ENCODE measurements around the gene HIC1.

The HIC1 gene

DNA sequence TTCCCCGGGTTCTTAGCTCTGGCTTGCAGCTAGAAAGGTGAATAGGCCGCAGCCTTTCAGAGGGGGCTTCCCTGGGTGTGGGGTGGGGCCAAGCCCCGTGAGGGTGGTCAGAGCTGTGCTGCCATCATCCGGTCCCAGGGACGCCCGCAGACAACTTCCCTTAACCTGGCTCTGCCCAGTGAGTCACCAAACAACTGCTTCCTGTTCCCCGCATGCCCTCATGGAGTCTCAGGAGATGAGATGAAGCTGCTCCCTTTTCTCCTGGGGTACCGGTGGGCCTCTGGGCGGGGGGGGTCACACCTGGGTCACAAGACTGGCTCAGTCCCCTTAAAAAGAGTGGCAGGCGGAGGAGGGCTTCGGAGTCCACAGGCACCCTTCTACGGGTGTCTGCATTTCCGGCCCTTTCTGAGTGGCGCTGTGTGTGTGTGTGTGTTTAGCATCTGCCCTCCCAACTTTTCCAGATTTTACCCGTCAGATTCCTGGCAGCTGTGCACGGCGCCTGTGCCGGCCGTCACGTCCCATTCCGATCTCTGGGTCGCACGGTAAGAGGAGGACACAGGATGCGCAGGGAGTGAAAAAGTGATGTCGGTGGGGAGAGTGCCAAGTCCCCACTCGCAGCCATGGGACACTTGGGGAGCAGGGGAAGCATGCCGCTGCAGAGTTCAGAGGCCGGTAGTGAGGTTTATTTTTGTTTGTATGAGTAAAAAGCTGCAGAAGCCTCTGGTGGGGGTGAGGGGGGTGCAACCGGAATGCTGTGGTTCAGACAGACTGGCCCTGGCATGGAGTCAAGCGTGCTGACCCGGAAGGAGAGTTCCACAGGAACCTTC, 16.8 kb downstream of the HIC1 start:
- DNase-seq: no peak

DNA sequence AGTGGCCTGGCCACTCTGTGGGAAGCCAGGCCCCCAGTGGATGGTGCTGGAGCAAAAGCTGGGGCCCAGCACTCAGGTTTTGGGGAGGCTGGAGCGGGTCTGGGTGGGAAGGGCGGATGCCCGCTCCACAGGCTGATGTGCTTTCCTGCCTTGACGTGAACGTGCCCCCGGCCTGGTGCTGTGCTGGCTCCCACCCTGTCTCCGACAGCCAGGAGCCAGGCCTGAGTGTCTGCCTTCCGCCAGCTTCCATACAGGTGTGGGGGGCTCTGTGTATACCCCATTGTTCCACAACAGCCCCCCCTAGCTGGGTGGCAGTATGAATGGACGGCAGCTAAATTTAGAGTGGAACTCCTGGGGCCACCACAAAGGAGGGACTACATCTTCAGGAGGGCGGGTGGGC, 20.0 kb downstream of the HIC1 start:
- no peak for DNase-seq

DNA sequence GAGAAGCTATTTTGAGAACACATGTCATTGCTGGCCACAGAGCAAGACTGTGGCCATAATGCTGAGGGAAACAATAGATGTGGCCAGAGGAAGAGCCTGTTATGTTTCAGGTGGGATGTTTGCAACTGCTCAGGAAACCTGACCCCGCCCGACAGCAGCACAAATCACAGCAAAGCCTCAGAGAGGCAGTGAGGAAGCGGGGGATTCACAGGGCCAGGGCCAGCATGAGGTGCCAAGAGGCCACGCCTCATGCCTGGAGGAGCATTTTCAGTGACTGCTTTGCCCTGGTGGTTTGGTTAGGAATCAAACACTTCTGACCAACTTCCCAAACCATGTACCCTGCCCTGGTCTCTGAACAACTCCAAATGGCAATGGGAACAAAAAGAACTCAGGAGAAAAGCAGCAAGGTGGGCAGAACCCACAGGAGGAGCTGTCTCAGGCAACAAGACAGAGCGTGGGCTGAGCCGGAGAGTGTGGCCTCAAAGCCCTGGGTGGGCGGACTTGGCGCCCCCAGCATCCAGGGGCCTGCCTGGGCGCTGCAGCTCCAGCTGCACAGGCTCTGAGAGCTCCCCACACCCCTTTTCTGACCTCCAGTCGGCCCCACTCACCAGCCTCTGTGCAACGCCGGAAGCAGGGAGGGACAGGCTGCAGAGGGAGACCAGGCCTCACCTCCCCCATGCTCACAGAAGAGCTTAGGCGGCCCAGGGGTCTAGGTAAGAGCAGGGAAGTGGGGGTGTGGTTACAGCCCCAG, 20.6 kb downstream of the HIC1 start:
- DNase-seq: no peak

DNA sequence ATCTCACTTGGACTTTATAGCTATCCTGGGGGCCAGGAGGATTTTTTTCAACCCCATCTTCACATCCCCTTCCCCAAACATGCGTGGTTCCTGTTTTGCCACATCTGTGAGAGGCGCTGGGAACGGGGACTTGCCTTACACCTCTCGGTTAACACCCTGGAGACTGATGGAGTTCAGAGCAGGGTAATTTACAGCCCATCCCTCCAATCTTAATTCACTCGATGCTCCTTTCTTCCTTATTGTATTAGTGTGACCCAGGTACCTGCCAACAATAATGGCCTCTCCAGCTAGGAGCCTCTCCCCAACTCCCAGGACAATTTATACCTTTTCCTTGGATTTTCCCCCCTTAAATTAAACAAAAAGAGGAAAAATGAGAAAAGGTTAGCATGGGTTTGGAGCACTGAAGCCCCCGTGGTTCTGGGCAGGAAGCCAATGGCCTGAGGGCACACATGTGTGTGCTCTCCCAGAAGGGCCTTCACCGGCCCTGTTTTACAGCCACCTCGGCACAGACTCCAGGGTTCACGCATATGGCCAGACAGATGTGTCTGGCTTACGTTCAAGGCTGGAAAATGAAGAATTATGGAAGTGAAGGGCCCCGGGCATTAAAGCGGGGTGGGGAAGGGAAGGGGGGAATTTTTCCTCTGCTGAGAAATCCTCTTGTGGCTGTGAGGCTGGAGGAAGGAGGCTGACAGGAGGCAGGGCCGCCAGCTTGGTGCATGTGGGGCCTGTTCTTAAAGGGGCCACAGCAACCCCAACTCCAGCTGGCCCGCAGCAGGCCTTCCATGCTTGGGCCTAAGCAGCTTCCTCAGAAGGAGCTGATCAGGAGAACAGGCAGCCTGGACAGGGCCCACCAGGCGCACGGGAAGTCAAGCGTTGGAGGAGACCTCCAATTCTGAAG, 21.4 kb downstream of the HIC1 start:
- DNase-seq: no peak

DNA sequence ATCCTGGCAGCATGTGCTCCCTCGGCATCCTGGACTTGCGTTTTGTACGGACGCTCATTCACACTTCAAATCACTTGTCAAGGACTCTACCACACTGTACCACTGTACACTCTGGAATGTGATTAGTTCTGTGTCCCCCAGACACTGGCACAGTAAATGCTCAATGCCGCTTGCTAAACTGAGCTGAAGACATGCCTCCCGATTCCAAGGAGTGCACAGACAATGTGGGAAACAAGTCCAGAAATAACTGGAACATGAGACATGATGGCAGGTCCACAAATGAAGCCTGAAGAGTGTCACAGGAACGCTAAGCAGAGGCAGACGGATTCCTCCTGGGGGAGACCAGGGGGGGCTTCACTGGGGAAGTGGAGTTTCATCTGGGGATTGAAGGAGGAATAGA, 22.1 kb downstream of the HIC1 start:
- no peak for DNase-seq

DNA sequence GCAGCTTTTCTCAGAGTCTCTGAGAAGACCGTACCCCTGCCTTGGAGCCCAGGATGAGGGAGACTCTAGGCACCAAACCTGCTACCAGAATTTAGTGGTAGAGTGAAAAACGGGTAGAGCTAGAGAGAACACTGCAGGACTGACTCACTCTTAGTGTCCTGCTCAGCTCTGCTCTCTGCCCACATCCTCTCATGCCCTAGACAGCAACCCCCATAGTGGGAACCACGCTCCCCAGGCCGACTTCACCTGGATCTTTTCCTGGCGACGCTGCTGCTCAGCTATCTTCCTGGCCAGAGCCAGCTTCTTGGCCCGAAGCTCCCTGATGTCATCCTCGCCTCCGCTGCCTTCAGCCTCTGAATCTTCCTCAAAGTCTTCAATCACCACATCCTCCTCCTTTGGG, 26.7 kb downstream of the HIC1 start:
- no peak for DNase-seq

DNA sequence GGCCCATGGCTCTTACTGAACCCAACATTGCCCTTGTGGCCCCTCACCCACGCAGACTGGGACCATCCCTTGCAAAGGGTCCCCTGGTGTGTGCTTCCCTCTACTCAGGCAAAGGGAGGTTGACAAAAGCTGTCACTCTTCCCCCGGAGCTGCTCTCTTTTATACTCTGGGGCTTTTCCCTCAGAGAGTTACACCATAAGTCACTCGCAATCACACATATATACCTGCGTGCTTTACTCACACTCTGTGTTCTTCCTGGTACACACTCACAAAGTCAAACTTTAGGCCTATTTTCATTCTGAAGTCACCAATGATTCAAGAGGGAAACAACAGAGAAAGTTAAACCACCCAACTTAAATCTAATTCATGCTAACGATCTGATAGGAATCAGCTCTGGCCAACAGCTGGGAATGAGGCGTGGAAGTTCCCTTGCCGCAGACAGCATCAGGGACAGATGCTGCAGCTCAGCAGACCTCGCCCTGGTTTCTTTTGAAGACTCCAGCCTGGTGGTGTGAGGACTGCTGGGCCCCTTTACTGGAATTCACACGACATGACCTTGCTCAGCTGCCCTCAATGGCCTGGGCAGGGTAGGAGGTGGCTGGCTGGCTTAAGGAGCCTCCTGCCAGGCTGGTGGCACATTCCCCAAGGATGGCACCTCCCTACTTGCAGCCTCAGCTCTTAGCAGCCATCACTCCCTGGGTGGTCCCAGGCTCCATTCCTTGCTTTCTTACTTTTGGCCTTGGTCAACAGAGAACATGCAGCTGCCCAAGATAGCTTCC, 27.3 kb downstream of the HIC1 start:
- no peak for DNase-seq

DNA sequence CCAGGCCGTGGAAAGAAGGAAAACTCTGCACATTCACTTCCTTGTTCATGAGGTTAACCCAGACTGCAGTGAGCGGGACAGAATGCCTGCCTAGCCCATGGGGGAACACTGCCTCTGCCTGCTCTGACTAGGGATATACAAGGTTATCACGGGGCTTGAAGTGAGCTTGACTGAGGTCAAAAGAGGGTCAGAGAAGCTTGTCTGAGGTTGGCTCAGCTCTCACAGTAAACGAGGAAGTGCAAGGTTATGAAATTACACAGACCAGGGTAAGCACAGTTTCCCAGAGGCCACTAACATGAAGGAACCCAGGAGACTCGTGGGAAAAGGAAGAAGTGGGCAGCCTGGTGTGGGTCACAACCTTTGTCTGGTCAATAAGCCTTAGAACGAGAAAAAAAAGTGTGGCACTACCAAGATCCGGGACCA, 28.7 kb downstream of the HIC1 start:
- peak in 6 of 58 donors; percentile 9 to 60 (median 25) for DNase-seq

DNA sequence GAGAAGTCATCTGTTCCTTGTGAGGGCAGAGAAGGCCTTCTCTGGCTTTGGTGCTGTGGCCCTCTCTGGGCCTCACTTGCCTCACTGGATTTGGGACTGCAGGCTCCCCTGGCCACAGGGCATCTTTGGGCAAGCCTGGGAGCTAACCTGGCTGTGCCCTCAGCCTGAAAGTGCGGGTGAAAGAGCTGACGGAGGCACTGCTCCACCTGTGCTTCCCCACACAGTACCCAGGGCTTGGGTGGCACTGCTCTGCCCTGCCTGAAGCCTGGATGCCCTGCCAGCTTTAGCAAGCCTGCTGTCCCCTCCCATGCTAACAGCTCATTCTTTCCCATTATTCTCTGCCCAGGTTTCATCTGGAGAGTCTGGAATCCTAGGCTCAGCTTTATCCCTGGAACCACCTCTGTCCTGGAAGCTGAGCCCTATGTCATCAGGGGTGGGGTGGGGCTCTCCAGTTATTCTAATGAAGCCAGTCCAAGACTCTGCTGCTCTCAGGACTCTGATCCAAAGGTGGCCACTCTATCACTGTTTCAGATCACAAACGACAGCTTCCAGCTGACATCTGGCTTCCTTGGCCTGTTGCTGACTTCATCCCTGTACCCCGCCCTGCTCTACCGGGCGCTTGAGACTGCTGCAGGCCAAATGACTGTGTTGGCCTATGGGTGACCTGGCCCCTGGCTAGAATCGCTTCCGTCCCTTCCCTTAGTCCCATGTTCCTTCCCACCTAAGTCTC, 29.3 kb downstream of the HIC1 start:
- DNase-seq: no peak

DNA sequence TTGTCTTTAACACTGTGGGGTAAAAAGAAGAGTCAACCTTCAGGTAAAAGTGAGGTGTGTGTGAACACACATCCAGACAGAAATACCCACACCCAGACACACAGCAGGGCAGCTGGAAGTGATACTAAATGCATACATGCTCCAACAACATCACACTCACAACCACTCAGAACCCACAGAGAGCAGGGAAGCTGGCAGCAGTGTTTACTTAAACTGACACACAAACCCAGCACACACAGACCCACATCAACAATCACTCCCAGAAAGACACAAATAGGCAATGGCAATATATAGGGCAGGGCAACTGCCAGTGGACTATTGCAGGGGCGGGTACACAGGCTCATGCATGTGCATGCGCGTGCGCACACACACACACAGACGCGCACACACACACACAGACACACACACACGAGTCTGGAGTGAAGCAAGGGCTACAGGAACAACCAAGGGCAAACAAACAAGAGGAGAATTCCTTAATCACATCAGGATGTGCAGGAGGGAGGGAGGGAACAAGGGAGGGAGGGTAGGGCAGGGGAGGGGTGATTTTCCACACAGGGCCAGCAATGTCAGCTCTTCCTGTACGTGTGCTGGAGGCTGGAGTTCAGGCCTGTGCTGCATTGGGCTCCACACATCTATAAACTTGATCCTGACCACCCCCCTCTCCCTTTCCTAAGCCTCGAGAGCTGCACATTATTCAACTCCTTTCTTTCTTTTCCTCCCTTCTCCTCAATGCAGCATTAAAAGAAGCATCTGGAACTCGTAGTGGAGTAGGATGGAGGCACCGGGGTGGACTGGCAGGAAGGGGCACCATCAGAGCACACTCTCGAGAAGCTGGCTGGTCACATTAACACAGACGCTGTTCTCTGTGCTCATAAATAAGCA, 30.1 kb downstream of the HIC1 start:
- no peak for DNase-seq

DNA sequence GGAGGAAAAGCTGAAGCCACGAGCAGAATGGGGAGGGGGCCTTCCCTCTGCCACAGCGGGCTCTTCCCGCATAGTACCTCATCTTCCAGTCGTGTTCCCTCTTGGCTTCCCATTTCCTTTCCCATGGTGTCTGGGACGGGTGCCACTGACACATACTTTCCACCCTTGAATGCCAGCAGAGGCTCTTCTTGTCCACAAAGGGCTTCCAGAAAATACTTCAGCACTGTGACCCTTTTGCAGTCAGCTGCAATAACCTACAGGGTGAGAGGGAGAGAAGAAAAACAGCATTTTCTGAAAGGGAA, 30.7 kb downstream of the HIC1 start:
- no peak for DNase-seq

DNA sequence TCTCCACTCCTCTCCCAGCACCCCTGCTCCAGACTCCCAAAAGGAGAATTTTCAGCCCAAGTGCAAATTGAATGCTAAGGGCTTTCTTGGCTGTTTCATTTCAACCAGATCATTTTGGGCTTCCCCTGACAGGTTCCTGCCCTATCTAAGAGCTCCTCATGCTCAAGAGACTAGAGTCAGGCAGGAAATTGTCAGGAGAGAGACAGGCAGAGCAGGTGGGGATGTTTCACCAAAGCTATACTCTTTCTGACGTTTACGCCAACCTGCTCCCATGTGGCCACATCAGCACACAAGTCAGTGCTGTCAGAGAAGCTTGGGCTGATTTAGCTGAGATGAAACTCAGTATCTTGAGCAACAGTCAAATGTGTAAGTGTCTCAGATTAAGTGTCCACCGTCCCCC, 31.4 kb downstream of the HIC1 start:
- no peak for DNase-seq

DNA sequence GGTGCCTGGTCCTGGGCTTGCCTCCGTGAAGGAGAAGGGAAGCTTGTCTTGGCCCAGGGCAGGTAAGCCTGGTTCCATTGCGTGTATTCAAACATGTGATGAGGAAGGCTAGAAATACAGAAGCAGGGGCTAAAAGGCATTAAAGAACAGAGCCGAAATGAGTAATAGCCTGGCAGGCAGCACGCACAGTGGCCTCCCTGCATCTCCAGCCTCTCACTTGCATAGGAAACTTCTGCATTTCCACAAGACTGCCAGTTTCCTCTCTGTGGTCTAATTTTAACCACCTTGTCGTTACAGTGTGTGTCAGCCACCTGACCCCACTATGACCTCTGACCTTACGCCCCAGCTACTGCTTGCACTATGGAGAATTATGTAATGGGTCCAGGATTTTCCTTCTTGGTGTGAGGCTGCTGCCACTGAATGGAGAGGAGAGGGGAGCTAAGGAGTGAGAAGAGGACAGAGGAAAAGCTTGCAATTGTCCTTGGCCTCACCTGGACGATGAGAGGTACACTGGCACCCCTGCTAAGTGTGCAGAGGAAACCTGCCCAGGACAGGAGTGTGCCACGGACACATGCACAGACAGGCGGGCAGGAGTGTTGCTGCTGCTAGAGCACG, 32.8 kb downstream of the HIC1 start:
- DNase-seq: peak in 9 of 58 donors; percentile 7 to 22 (median 12)

DNA sequence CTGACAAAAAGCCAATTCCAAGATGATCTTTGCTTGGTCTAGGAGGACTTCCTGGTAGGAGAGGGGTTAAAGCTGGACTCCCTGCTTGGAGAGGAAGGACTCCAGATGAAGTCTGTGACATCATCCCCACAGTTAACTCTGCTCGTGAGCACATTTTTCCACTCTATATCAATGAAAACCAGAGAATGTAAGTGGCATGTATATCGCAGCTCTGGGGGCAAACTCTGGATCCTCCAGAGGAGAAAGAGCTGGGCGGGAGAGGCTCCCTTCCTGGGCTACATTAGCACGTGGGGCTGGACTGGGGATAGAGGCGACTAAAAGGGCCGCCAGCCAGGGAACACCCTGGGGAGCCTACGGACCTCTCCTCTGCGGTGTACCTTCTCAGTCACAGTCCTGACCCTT, 34.1 kb downstream of the HIC1 start:
- DNase-seq: no peak

DNA sequence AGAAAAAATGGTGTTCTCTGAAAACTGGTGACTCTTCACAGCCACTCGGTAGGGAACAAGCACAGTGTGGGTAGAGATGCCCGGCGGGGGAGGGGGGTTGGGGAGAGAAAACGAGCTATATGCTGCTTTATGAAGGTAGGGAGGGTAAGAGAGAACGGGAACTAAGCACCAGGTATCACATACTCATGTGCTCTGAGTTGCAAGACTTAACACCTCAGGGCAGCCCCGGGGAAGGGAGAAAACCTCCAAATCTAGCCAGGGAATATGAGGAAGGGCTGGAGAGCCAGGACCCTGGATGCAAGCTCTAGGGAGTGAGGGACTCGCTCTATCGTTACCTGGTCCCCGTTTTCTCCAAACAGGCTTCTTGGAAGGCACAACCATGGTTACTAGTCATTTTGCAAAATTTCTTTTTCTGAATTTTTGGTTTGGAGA, 35.3 kb downstream of the HIC1 start:
- DNase-seq: no peak

DNA sequence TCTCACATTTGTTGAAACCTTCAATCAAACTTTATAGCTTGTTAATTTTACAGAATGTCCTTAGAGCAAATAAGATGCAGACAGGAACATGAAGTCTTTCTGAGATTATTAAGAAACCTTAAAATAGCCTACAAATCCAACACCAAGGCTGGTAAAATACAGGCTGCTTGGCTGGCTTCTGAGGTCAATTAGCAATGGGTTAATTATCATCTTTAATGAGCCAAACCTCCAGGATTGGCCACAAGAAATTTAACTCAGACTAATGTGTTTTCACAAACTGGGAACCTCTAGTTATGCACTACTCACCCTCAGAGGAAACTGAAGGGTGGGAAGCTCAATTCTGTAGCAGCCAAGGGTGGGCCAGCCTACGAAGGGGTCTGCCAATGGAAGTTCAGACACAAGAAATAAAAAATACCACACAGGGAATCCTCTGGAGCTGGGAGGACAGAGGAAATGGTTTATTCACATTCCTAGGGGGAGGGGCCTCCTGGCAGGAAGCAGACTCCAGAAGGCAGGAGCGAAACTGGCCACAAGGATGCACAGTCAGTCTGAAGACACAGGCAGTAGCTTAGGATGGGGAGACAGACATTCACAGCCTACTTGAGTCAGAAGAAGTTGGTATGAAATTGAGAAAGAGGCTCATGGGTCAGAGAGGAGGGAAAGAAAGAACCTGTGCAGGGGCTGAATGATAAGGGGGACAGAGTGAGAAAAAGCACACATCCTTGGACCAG, 36.1 kb downstream of the HIC1 start:
- peak in 13 of 58 donors; percentile 4 to 36 (median 17) for DNase-seq

DNA sequence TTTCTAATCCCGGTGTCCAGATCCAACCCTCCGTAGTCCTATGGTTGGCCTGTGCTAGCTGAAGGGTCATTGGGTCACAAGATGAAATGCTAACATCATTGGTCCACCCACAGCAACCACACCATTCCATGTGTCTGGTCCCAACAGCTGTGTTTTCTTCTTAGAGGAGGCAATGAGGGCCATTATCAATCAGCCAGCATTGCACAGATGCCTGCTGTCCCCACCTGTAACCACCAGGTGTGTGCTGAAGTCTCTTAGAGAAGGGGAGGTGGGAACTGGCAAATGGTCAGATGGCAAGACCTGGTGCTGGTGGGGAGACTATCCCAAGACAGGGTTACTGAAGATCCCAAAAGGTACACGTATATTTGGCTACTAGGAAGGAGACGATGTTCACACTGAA, 37.4 kb downstream of the HIC1 start:
- DNase-seq: no peak

DNA sequence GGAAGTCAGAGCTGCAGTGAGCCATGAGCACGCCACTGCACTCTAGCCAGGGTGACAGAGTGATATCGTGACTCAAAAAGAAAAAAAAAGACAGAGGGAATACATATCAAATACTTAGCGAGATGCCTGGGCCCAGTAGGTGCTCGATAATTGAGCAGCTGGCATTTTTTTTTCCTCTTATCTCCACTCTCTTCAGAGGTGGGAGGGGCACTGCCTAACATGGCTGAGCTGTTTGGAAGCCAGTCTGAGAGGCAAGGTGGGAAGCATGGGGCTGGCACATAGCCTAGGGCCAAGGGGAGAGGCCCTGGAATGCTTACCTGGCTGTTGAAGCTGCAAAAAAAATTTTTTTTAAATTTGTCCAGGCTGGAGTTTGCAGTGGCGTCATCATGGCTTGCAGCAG, 38.4 kb downstream of the HIC1 start:
- no peak for DNase-seq
